B cell (primary cell): ENCODE data around the gene NBEAL2.

Experiments
- CTCF ChIP-seq: fragments of 200-600 bp; IDR thresholded peaks from one replicate; pipeline ENCODE4 v1.8.0; 2022; ENCODE audit warnings: antibody characterized with exemption, mild to moderate bottlenecking
- EZH2 ChIP-seq: IDR thresholded peaks from 2 replicates; pipeline ENCODE4 v1.6.1; 2012; ENCODE audit warnings: borderline replicate concordance, low read depth, mild to moderate bottlenecking, moderate library complexity, low read length; ENCODE audit not compliant: insufficient read depth, poor library complexity, severe bottlenecking

- no peak for TF ChIP-seq CTCF
- TF ChIP-seq EZH2 = no peak
Measured at GRCh38 chr3:46971151-46971550, 8.3 kb upstream of the NBEAL2 start.
